Fibroblast of lung (primary cell): ENCODE data around the gene MSMO1. TPM values are rescaled to one million over a fixed set of nuclear protein-coding genes. Genes with fewer than 3 reads are reported as not detected.
"Not testable (repeated sequence)": the region's sequence is repeated elsewhere in the genome, so short reads cannot be mapped to it uniquely, and the experiment has no call there.

Experiments used
- DNase-seq, 2 donors: peaks; one replicate each; pipeline versions ENCODE4 v3.0.0 to v3.0.0-alpha.2; 2010; ENCODE audit warnings: low read depth in 2 of 2
- H2AFZ ChIP-seq: 2 replicates; pipeline ENCODE4 v1.5.1; 2012; ENCODE audit warnings: low read length, control low read depth, inconsistent platforms
- H3K27ac ChIP-seq: 2 replicates; pipeline ENCODE4 v1.5.1; 2011; ENCODE audit warnings: low read length, control low read depth; ENCODE audit not compliant: insufficient read depth
- H3K27me3 ChIP-seq: 2 replicates; pipeline ENCODE4 v1.5.1; 2011; ENCODE audit warnings: mild to moderate bottlenecking, low read length; ENCODE audit not compliant: control insufficient read depth, insufficient read depth
- H3K36me3 ChIP-seq: 2 replicates; pipeline ENCODE4 v1.5.1; 2011; ENCODE audit warnings: low read length; ENCODE audit not compliant: control insufficient read depth, insufficient read depth
- H3K4me1 ChIP-seq: 2 replicates; pipeline ENCODE4 v1.5.1; 2011; ENCODE audit warnings: low read length; ENCODE audit not compliant: control insufficient read depth, insufficient read depth; ENCODE audit errors: extremely low read depth
- H3K4me2 ChIP-seq: 2 replicates; pipeline ENCODE4 v1.5.1; 2011; ENCODE audit warnings: low read length, control low read depth; ENCODE audit not compliant: insufficient read depth; ENCODE audit errors: extremely low read depth
- H3K4me3 ChIP-seq, 4 experiments: fragments of 200-600 bp in 1 of 4; sonication (generic) in 1 of 4; replicated peaks in 1 of 4; 2 replicates each; pipeline ENCODE4 v1.5.1; 2011 to 2016; ENCODE audit warnings: low read length in 4 of 4, low read depth in 3 of 4, mild to moderate bottlenecking in 3 of 4, control low read depth in 2 of 4, inconsistent platforms in 1 of 4, mixed read lengths in 1 of 4; ENCODE audit not compliant: insufficient read depth in 1 of 4; ENCODE audit errors: control extremely low read depth in 1 of 4
- H3K79me2 ChIP-seq: 2 replicates; pipeline ENCODE4 v1.5.1; 2012; ENCODE audit warnings: mild to moderate bottlenecking, low read length, inconsistent platforms; ENCODE audit not compliant: control insufficient read depth, insufficient read depth
- H3K9ac ChIP-seq: 2 replicates; pipeline ENCODE4 v1.5.1; 2011; ENCODE audit warnings: mild to moderate bottlenecking, low read length, control low read depth; ENCODE audit not compliant: insufficient read depth
- H3K9me3 ChIP-seq: 2 replicates; pipeline ENCODE4 v1.5.1; 2012; ENCODE audit warnings: low read depth, low read length; ENCODE audit not compliant: control insufficient read depth, insufficient read depth
- H4K20me1 ChIP-seq: 2 replicates; pipeline ENCODE4 v1.5.1; 2011; ENCODE audit warnings: low read length; ENCODE audit not compliant: control insufficient read depth, insufficient read depth; ENCODE audit errors: extremely low read depth
- EZH2 ChIP-seq: IDR thresholded peaks from 2 replicates; pipeline ENCODE4 v1.5.1; 2012; ENCODE audit warnings: low read length, control low read depth, mild to moderate bottlenecking; ENCODE audit errors: missing control alignments
- polyA minus RNA-seq: library from RNA; depleted of rRNA, polyadenylated mRNA; stranded (reverse); fragments of >200 nt; gene quantifications from 2 replicates; pipeline ENCODE4 v1.2.3, GENCODE V29; 2011; ENCODE audit warnings: low replicate concordance
- polyA plus RNA-seq, 2 donors: library from polyadenylated mRNA; depleted of rRNA in 1 of 2; stranded (reverse) in 1 of 2; unstranded in 1 of 2; fragments of >200 nt; gene quantifications; 2 replicates each; pipeline ENCODE4 v1.2.1, GENCODE V29; 2011 to 2012; ENCODE audit warnings: missing spikeins in 1 of 2
- total RNA-seq: library from RNA; depleted of rRNA; stranded (reverse); fragments of >200 nt; gene quantifications from 2 replicates; pipeline ENCODE4 v1.2.1, GENCODE V29; 2014
- TF ChIP-seq, protein P1 (sequence below), 2 donors: IDR thresholded peaks in 1 of 2; conservative IDR thresholded peaks in 1 of 2; 1 replicate in 1 of 2; 2 replicates in 1 of 2; pipeline ENCODE4 v1.5.1; 2011 to 2012; ENCODE audit warnings: low read length in 2 of 2, control low read depth in 1 of 2, inconsistent platforms in 1 of 2, low read depth in 1 of 2, mild to moderate bottlenecking in 1 of 2

The MSMO1 gene
- 271 and 743 TPM in 2 replicates for total RNA-seq
- polyA plus RNA-seq, result 191 and 328 TPM in 2 replicates
- polyA plus RNA-seq (2012), result 98.2 and 154 TPM in 2 replicates
- polyA minus RNA-seq, result 33.6 and 38.4 TPM in 2 replicates

DNA sequence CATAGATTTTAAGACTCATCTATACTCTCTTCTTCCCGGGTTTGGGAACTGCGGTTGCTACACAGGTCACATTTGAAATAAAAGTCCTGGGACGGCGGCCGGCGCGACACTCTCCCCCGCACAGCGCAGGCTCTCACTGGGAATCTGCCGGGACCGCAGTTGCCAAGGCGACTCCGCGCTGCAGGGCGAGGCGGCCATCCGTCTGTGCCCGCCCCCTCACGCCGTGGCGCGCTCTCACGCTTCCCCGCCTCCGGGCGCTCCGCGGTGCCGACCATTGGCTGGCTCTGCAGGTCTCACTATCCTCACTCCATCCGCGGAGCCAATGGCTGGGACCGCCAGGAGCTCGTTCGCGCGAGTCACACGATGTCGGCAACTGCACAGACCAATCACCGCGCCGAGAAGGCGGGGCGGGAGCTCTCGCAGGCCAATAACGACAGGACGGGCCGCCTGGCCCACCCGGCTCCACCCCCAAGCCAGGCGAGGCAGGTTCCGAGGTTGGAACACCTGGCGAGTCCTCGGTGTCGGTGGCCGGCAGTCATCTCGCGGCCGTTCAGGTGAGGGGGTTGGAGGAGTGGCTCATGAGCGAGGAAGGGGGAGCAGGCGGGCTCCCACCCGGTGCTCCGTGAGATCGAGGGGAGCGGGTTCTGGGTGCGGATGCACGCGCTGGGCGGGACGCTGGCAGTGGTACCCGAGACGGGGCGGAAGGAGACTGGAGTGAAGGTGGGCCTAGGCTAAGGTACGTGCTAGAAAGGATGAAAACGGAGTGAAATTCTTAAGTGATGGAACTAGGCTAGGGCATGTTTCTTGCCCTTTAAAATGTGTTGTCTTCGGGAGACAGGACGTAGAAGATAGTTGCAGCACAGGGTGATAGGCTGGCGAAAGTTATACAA lies at the start of gene MSMO1:
Gene MSMO1 (plus strand): TSS at position 459 of the 890 bp plus-strand sequence. CDS start 5,702 bp downstream, outside the sequence.
- peaks cover 1% of the 10 kb centered on the region for H4K20me1 ChIP-seq
- H3K4me3 ChIP-seq, result peak within 1 kb of the TSS; percentile 60 to 90 (median 84)
- peak within 1 kb of the TSS; percentile 68 for H2AFZ ChIP-seq
- peaks cover 50% of the 10 kb centered on the region for H3K79me2 ChIP-seq
- no peaks in the 10 kb centered on the region for H3K27me3 ChIP-seq
- H3K4me2 ChIP-seq, result peak within 1 kb of the TSS; percentile 91
- no peaks in the 10 kb centered on the region for H3K9me3 ChIP-seq
- TF ChIP-seq, protein P1, sequence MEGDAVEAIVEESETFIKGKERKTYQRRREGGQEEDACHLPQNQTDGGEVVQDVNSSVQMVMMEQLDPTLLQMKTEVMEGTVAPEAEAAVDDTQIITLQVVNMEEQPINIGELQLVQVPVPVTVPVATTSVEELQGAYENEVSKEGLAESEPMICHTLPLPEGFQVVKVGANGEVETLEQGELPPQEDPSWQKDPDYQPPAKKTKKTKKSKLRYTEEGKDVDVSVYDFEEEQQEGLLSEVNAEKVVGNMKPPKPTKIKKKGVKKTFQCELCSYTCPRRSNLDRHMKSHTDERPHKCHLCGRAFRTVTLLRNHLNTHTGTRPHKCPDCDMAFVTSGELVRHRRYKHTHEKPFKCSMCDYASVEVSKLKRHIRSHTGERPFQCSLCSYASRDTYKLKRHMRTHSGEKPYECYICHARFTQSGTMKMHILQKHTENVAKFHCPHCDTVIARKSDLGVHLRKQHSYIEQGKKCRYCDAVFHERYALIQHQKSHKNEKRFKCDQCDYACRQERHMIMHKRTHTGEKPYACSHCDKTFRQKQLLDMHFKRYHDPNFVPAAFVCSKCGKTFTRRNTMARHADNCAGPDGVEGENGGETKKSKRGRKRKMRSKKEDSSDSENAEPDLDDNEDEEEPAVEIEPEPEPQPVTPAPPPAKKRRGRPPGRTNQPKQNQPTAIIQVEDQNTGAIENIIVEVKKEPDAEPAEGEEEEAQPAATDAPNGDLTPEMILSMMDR (conservative IDR thresholded peaks at IDR 0.05 in 1 of 2, IDR thresholded peaks at IDR 0.05 in 1 of 2; ENCODE audit: low read depth in 1 of 2, low read length in 2 of 2), result no peak
- no peak for TF ChIP-seq EZH2
- DNase-seq, result peak; percentile 99
- peaks cover 12% of the 10 kb centered on the region for H3K4me1 ChIP-seq
- peak within 1 kb of the TSS; percentile 82 for H3K27ac ChIP-seq
- H3K9ac ChIP-seq, result peak within 1 kb of the TSS; percentile 69
- H3K36me3 ChIP-seq, result peaks cover 3% of the 10 kb centered on the region

DNA sequence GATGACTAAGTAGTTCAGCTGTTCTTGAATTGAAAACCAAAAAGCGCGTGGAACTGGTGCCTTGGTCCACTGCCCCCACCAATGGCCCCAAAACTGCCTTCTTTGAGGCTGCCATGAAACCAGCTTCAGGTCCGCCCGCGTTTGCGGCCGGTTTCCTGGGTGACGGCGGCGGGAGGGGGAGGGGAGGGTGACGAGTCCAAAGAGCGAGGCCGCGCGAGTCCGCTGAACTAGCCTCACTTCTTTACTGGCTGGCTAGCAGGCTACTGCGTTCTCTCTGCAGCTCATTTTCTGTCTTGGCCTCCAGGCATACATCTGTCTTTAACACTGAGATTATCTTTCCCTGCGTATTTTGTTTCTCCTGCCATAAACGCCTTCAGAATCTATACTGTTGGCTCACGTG lies 47.9 kb upstream of the MSMO1 start:
- not testable (repeated sequence) for H3K4me3 ChIP-seq, H3K36me3 ChIP-seq, DNase-seq, H3K4me1 ChIP-seq, H3K27me3 ChIP-seq, H3K9me3 ChIP-seq, H4K20me1 ChIP-seq, H3K4me2 ChIP-seq, H3K9ac ChIP-seq, H3K27ac ChIP-seq, H2AFZ ChIP-seq, H3K79me2 ChIP-seq

DNA sequence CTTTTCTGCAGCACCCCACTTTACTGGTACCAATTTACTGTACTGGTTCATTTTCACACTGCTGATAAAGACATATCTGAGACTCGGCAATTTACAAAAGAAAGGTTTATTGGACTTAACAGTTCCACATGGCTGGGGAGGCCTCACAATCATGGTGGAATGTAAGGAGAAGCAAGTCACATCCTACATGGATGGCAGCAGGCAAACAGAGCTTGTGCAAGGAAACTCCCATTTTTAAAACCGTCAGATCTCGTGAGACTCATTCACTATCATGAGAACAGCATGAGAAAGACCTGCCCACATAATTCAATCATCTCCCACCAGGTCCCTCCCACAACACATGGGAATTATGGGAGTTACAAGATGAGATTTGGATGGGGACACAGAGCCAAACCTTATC lies 42.8 kb upstream of the MSMO1 start:
- not testable (repeated sequence) for DNase-seq, H3K4me1 ChIP-seq, H3K79me2 ChIP-seq

DNA sequence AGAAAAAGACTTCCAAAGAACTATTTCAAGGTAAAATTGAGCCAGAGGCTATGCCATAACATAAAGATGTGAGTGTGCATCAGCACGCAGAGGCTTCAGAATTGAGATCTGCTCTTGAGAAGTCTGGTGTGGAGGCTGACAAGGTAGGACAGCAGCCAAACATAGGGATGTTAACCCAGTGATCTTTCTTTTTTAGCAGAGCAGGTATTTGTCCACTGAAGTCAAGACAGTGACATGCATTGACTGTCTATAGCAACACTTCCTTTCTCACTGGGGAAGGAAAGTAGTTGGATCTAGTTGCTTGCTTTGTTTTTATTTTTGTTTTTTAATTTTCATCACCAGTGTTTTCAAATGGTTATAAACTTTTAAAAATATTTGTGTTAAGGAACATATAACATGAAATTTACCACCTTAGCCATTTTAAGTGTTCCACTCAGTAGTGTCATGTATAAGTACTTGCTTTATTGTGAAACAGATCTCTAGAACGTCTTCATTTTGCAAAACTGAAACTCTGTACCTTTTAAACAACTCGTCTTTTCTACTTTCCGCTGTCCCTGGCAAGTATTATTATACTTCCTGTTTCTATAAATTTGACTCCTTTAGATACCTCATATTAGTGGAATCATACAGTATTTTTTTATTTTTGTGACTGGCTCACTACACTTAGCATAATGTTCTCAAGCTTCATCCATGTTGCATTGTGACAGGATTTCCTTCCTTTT lies 40.7 kb upstream of the MSMO1 start:
- not testable (repeated sequence) for H3K36me3 ChIP-seq, H3K9me3 ChIP-seq, H3K4me3 ChIP-seq, H3K4me2 ChIP-seq, H2AFZ ChIP-seq, H3K27me3 ChIP-seq, H3K4me1 ChIP-seq, DNase-seq, H4K20me1 ChIP-seq, H3K79me2 ChIP-seq, H3K9ac ChIP-seq, H3K27ac ChIP-seq

More for the DNA sequence above, 42.8 kb upstream of the MSMO1 start:
- H3K4me3 ChIP-seq, H3K9ac ChIP-seq, H3K4me2 ChIP-seq, H3K36me3 ChIP-seq, H4K20me1 ChIP-seq, H3K27me3 ChIP-seq, H3K27ac ChIP-seq, H3K9me3 ChIP-seq, H2AFZ ChIP-seq: not testable (repeated sequence)
